ENCODE measurements around the gene STXBP5L. TPM values are rescaled to one million over a fixed set of nuclear protein-coding genes. Genes with fewer than 3 reads are reported as not detected.

The STXBP5L gene
- total and polyA plus RNA-seq, 7 donors: under 0.01 to 0.01 TPM; not detected in 5

GRCh38 chr3:121269389-121269788 is 361.4 kb downstream of the STXBP5L start:
- Histone ChIP-seq H3K27me3 (ENCODE audit: insufficient read depth in 3 of 3, low read length in 2 of 3) (no peaks in the 10 kb centered on the region), H3K36me3 (ENCODE audit: insufficient read depth in 1 of 2, low read depth in 1 of 2) (no peaks in the 10 kb centered on the region), H3K9me3 (peaks cover 5% of the 10 kb centered on the region), H3K4me3 (no peak overlapping the region), H3K4me1 (no peaks in the 10 kb centered on the region), H3K27ac (no peak overlapping the region)
- no peak for ATAC-seq
- no peak for TF ChIP-seq CTCF (IDR thresholded peaks at IDR 0.05)
- DNase-seq: no peak
- intact Hi-C loops (cut with DNase I): no loop called here
- 83 to 93% (median 89%) methylated on average over 1 of the region's 1 CpG for WGBS, 3 donors

- no peak overlapping the region for H3K27ac ChIP-seq
- H3K4me3 ChIP-seq: no peak overlapping the region
- no peak for DNase-seq
- no peaks in the 10 kb centered on the region for H3K27me3 ChIP-seq (ENCODE audit: insufficient read depth in 3 of 3, low read length in 2 of 3)
- intact Hi-C loops (cut with DNase I): no loop called here
- no peak for ATAC-seq
- no peak for TF ChIP-seq CTCF (IDR thresholded peaks at IDR 0.05)
- H3K36me3 ChIP-seq (ENCODE audit: insufficient read depth in 1 of 2, low read depth in 1 of 2): no peaks in the 10 kb centered on the region
- H3K4me1 ChIP-seq: no peaks in the 10 kb centered on the region
- H3K9me3 ChIP-seq: no peaks in the 10 kb centered on the region
Observed at GRCh38 chr3:121274411-121274810, 366.4 kb downstream of the STXBP5L start.

GRCh38 chr3:121295452-121295851 is 387.4 kb downstream of the STXBP5L start:
- H3K36me3 ChIP-seq (ENCODE audit: insufficient read depth in 1 of 2, low read depth in 1 of 2): no peaks in the 10 kb centered on the region
- TF ChIP-seq CTCF (IDR thresholded peaks at IDR 0.05): no peak
- WGBS, 3 donors: 81 to 87% (median 82%) methylated on average over 3 of the region's 3 CpGs
- no peak overlapping the region for H3K27ac ChIP-seq
- no peak for DNase-seq
- no peaks in the 10 kb centered on the region for H3K4me1 ChIP-seq
- intact Hi-C loops (cut with DNase I): no loop called here
- H3K27me3 ChIP-seq (ENCODE audit: insufficient read depth in 3 of 3, low read length in 2 of 3): no peaks in the 10 kb centered on the region
- no peak overlapping the region for H3K4me3 ChIP-seq
- ATAC-seq: no peak
- no peaks in the 10 kb centered on the region for H3K9me3 ChIP-seq

GRCh38 chr3:121295979-121296378 is 388.0 kb downstream of the STXBP5L start:
- intact Hi-C loops (cut with DNase I): no loop called here

More at GRCh38 chr3:121295979-121296378, 388.0 kb downstream of the STXBP5L start:
- Histone ChIP-seq H3K27me3 (ENCODE audit: insufficient read depth in 3 of 3, low read length in 2 of 3) (no peaks in the 10 kb centered on the region), H3K27ac (no peak overlapping the region), H3K4me1 (no peaks in the 10 kb centered on the region), H3K36me3 (ENCODE audit: insufficient read depth in 1 of 2, low read depth in 1 of 2) (no peaks in the 10 kb centered on the region), H3K4me3 (no peak overlapping the region), H3K9me3 (no peaks in the 10 kb centered on the region)
- ATAC-seq: no peak
- DNase-seq: no peak
- TF ChIP-seq CTCF (IDR thresholded peaks at IDR 0.05): no peak

Measured in psoas muscle (tissue), 8 donors.